Urothelium cell line (cell line): ENCODE data around the gene SLF2.
A peak's percentile ranks its signal among the peaks of the same experiment; 100 is the strongest.
"Not testable (repeated sequence)": the region's sequence is repeated elsewhere in the genome, so short reads cannot be mapped to it uniquely, and the experiment has no call there.

ENCODE experiments used
- DNase-seq: peaks from one replicate; pipeline ENCODE4 v3.0.0; 2011; ENCODE audit warnings: low spot score, mixed read lengths
- FAIRE-seq: peaks from 2 replicates; lab custom pipeline; 2011; peaks lifted over from hg19 to GRCh38; lab: Jason Lieb, UNC

The SLF2 gene

DNA sequence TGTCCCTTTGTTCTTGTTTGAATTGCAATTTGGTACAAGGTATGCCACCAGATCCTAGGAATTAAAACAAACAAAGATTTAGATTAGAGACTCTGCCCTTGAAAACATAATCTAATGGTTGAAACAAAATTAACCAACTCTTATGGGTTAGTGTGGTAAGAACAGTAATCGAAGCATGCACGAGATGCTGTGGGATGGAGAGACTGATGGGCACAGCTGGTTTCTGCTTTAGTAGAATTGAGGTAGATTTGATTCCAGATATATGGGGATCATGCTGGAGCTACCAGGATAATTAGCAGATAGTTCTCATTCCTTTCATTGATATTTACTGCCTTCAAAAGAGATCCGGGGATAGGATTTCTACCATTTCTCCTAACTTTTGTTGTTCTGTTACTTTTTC, 36.2 kb downstream of the SLF2 start:
- FAIRE-seq (no peak), DNase-seq (no peak)

- FAIRE-seq, result no peak
- no peak for DNase-seq
These were observed 47.5 kb downstream of the SLF2 start for GRCh38 chr10:100960251-100960650.

GRCh38 chr10:100962351-100963080, 49.8 kb downstream of the SLF2 start:
- no peak for FAIRE-seq

DNA sequence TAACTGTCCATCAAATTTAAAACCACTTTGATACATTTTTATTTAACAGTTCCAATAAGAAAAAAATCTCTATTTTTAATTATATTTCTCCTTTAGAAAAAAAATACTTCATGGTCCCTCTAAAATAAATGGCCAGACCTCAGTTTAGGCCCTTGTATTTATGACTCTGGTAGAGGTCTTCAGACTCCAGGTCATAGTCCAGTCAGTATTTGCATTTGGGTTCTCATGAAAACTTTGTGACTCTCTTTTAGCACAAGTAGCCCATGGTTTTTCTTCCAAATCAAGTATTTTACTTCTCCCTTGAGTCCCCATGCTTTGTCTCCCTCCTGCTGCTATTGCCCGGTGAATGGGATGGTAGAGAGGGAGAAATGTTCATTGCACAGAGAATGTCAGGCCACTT, 51.1 kb downstream of the SLF2 start:
- no peak for DNase-seq
- no peak for FAIRE-seq

More at GRCh38 chr10:100962351-100963080, 49.8 kb downstream of the SLF2 start:
- DNase-seq, result no peak

DNA sequence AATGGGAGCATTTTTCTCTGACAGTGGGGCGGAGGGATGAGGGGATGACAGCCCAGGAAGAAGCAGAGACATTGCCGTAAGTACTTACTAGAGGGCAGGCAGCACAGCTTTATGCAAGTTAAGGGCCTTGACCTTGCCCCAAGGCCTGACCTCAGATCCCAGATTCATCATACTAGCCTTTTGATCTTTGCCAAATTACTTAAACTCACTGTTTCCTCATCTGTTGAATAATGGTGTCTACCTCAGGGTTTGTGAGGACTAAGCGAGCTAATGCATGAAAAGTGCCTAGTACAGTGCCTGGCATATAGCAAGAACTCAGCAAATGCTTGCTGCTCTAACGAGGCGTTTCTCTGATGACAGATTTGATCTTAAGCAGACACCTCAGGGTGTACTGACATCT, 53.1 kb downstream of the SLF2 start:
- DNase-seq (no peak), FAIRE-seq (no peak)

DNA sequence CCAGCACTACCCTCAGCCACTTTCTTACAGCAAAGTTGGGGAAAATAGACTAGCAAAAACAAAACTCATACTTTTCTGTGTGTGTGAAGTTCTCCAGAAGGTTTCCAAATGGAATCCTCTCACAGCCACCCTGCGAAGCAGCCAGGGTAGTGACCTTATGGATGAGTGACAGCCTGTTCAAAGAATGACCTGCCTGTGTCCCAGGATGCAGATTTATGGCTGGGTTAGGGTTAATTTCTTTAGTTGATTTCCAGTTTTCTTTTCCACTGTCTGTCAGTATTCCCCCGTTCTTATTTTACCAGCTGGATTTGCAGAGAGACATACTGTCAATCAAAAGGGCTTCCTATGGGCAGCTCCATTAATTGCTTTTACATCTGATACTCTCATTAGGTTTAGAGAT, 54.1 kb downstream of the SLF2 start:
- DNase-seq (no peak), FAIRE-seq (no peak)

DNA sequence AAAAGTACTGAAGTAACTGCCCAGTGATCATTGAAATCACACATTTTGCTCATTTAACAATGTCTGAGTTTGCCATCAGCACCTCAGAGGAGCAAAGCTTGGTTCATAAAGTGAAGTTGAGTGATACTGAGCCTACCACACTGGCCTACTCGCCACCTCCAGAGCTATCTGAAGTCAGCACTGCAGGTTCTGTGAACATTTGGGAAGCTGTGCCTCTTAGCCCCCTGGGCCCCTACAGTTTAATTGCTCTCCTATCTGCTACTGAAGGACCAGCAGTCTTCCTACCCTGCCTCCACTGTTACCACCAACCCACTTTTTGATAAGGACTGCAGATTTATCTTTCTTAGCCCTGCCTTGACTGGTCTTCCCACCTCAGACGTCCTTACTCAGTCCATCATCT, 54.6 kb downstream of the SLF2 start:
- DNase-seq, result no peak
- no peak for FAIRE-seq

GRCh38 chr10:100968062-100968736, 55.4 kb downstream of the SLF2 start:
- FAIRE-seq, result no peak
- no peak for DNase-seq

DNA sequence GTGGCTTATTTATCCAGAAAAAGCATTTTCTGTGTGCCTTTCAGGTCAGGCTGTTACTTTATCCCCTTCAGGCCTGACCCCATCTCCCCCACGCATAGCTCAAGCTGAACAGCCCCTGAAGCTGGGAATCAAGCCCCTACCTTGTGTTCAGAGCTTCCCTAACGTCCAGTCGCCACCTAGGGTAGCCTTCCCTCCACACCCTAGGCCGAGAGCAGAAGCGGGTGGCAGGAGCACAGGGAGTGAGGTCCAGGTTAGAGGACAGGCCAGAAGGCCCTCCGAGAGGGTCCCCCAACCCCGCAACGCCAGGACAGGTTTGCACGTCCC, 56.1 kb downstream of the SLF2 start:
- FAIRE-seq (no peak), DNase-seq (no peak)

- peak; percentile 76 for DNase-seq
- no peak for FAIRE-seq
These were observed 56.7 kb downstream of the SLF2 start, which contains the start of gene SEMA4G for GRCh38 chr10:100969187-100970075. TSS of gene SEMA4G (plus strand) at chr10:100969504. CDS start at chr10:100972913, 3,409 bp downstream.

- peak; percentile 64 for DNase-seq
- no peak for FAIRE-seq
These were observed 57.5 kb downstream of the SLF2 start for GRCh38 chr10:100970076-100970913.

GRCh38 chr10:100970914-100971811, 58.4 kb downstream of the SLF2 start:
- DNase-seq, result no peak
- FAIRE-seq, result peak; percentile 83

- no peak for FAIRE-seq
- no peak for DNase-seq
These were observed 59.5 kb downstream of the SLF2 start for GRCh38 chr10:100972115-100972903.

- DNase-seq (no peak), FAIRE-seq (no peak)
These were observed 60.3 kb downstream of the SLF2 start for GRCh38 chr10:100972904-100973535.

GRCh38 chr10:100975397-100975796, 62.6 kb downstream of the SLF2 start:
- DNase-seq, FAIRE-seq: not testable (repeated sequence)

GRCh38 chr10:100976906-100977305, 64.1 kb downstream of the SLF2 start:
- FAIRE-seq, result no peak
- DNase-seq, result no peak

GRCh38 chr10:100977436-100977835, 64.7 kb downstream of the SLF2 start:
- no peak for FAIRE-seq
- no peak for DNase-seq
